Suprapubic skin (tissue), 4 donors: ENCODE results near the gene ASB18. TPM values are rescaled to one million over a fixed set of nuclear protein-coding genes. Genes with fewer than 3 reads are reported as not detected.

Experiments
- DNase-seq, 2 donors: peaks; one replicate each; pipeline ENCODE4 v3.0.0-alpha.2; 2019; ENCODE audit warnings: low spot score in 2 of 2
- H3K27ac ChIP-seq: fragments of 200-600 bp; sonication (generic); one replicate; pipeline ENCODE4 v1.5.1; 2019
- H3K27me3 ChIP-seq: fragments of 200-600 bp; sonication (generic); one replicate; pipeline ENCODE4 v1.5.1; 2019
- H3K36me3 ChIP-seq: fragments of 200-600 bp; sonication (generic); one replicate; pipeline ENCODE4 v1.5.1; 2019
- H3K4me1 ChIP-seq: fragments of 200-600 bp; sonication (generic); one replicate; pipeline ENCODE4 v1.5.1; 2019
- H3K4me3 ChIP-seq: fragments of 200-600 bp; sonication (generic); one replicate; pipeline ENCODE4 v1.5.1; 2019; ENCODE audit warnings: mild to moderate bottlenecking
- H3K9me3 ChIP-seq: fragments of 200-600 bp; sonication (generic); one replicate; pipeline ENCODE4 v1.5.1; 2019
- EP300 ChIP-seq: sonication (generic); formaldehyde crosslinking; IDR thresholded peaks from one replicate; pipeline ENCODE4 v1.6.1; 2017; ENCODE audit warnings: antibody characterized with exemption
- POLR2A ChIP-seq, 2 donors: fragments of 450-650 bp; IDR thresholded peaks; one replicate each; pipeline ENCODE4 v1.6.1; 2017; ENCODE audit warnings: antibody characterized with exemption in 2 of 2, mild to moderate bottlenecking in 2 of 2, moderate library complexity in 2 of 2
- POLR2AphosphoS5 ChIP-seq, 3 donors: sonication (generic); formaldehyde crosslinking; IDR thresholded peaks; one replicate each; pipeline ENCODE4 v1.6.1; 2017; ENCODE audit warnings: antibody characterized with exemption in 3 of 3
- WGBS: methylation state at CpG from one replicate; pipeline ENCODE4 v1.1.5; 2018; 5-methylcytosine and 5-hydroxymethylcytosine counted together
- total RNA-seq, 4 donors: library from RNA; depleted of rRNA; stranded (reverse); fragments of >200 nt; gene quantifications; one replicate each; pipeline ENCODE4 v1.1.0, GENCODE V29; 2016
- TF ChIP-seq, protein P1 (sequence below), 2 donors: fragments of 200-600 bp in 1 of 2; fragments of 450-650 bp in 1 of 2; sonication (generic) in 1 of 2; IDR thresholded peaks; one replicate each; pipeline ENCODE4 v1.5.1; 2016 to 2019; ENCODE audit warnings: antibody characterized with exemption in 2 of 2, mild to moderate bottlenecking in 1 of 2, moderate library complexity in 1 of 2

Gene ASB18
- total RNA-seq, 4 donors from 2014 or later: 0.13 TPM; not detected in 3

DNA sequence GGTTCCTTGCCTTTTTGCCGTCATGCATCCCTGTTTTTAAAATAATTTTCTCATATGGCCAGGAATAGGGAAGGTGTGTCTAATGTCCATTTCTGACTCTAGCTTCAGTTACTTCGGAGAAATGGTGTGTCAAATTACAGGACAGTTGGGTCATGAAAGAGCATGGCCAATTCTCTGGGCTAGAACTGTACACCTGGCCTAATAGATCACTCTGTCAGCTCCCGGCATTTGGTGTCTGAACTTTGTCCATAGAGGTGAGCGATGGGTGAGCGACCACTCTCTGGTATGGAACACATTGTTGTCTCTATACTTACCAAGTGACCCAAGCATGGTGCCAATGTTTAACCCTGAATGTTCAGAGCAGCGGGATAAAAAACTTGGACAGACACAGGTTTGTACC is 38.3 kb upstream of the ASB18 start:
- H3K9me3 ChIP-seq: no peaks in the 10 kb centered on the region
- no peak for DNase-seq
- no peak overlapping the region for H3K4me3 ChIP-seq
- no peaks in the 10 kb centered on the region for H3K27me3 ChIP-seq
- TF ChIP-seq, protein P1, sequence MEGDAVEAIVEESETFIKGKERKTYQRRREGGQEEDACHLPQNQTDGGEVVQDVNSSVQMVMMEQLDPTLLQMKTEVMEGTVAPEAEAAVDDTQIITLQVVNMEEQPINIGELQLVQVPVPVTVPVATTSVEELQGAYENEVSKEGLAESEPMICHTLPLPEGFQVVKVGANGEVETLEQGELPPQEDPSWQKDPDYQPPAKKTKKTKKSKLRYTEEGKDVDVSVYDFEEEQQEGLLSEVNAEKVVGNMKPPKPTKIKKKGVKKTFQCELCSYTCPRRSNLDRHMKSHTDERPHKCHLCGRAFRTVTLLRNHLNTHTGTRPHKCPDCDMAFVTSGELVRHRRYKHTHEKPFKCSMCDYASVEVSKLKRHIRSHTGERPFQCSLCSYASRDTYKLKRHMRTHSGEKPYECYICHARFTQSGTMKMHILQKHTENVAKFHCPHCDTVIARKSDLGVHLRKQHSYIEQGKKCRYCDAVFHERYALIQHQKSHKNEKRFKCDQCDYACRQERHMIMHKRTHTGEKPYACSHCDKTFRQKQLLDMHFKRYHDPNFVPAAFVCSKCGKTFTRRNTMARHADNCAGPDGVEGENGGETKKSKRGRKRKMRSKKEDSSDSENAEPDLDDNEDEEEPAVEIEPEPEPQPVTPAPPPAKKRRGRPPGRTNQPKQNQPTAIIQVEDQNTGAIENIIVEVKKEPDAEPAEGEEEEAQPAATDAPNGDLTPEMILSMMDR (IDR thresholded peaks at IDR 0.05): no peak
- no peak for TF ChIP-seq POLR2A (IDR thresholded peaks at IDR 0.05)
- TF ChIP-seq POLR2AphosphoS5 (IDR thresholded peaks at IDR 0.05): no peak
- TF ChIP-seq EP300: no peak
- H3K36me3 ChIP-seq: no peaks in the 10 kb centered on the region
- H3K4me1 ChIP-seq: no peaks in the 10 kb centered on the region
- WGBS: 85% methylated on average over 6 of the region's 6 CpGs
- no peak overlapping the region for H3K27ac ChIP-seq

DNA sequence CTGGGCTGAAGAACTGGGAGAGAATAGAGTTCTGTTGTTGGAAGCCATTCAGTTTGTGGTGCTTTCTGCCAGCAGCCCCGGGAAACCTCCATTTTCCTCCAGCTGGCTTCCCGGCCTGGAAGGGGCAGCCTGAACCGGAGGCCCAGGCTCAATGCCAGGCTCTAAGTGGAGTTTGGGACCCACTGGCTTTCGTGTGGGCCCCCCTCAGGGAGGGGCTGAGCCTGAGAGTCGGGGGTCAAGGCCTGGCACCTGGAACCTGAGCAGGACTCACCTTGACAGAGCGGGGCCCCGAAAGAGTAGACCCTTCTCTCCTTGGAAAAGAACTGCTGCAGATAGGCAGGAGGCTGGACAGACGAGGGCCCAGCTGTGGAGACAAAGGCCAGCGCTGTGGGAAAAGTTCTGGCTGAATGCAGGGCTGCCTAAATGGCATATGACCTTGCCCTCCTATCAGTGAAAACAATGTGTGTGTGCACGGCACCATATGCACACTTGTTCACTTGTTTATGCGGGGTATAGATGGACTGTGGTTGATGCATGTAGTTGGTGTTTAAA is 34.8 kb upstream of the ASB18 start:
- no peak overlapping the region for H3K27ac ChIP-seq
- TF ChIP-seq POLR2A (IDR thresholded peaks at IDR 0.05) (no peak), EP300 (no peak), POLR2AphosphoS5 (IDR thresholded peaks at IDR 0.05) (no peak)
- TF ChIP-seq, protein P1 (IDR thresholded peaks at IDR 0.05): no peak
- H3K36me3 ChIP-seq: no peaks in the 10 kb centered on the region
- H3K27me3 ChIP-seq: no peaks in the 10 kb centered on the region
- DNase-seq: no peak
- H3K4me1 ChIP-seq: no peaks in the 10 kb centered on the region
- no peaks in the 10 kb centered on the region for H3K9me3 ChIP-seq
- WGBS: 87% methylated on average over 6 of the region's 11 CpGs
- H3K4me3 ChIP-seq: no peak overlapping the region

DNA sequence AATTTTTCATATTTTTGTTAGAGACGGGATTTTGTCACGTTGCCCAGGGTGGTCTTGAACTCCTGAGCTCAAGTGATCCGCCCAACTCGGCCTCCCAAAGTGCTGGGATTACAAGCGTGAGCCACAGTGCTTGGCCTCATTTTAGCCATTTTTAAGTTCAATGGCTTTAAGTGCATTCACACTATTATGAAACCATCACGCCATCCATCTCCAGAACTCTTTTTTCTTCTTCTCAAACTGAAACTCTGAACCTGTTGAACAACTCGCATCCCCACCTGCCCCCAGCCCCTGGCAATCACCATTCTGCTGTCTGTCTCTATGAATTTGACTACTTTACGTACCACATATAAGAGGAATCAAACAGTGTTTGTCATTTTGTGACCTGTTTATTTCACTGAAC is 31.3 kb upstream of the ASB18 start:
- DNase-seq: no peak
- Histone ChIP-seq H3K4me1 (no peaks in the 10 kb centered on the region), H3K27ac (no peak overlapping the region), H3K4me3 (no peak overlapping the region), H3K36me3 (no peaks in the 10 kb centered on the region), H3K27me3 (peaks cover 15% of the 10 kb centered on the region), H3K9me3 (no peaks in the 10 kb centered on the region)
- WGBS: 79% methylated on average over 8 of the region's 8 CpGs
- TF ChIP-seq POLR2A (IDR thresholded peaks at IDR 0.05) (no peak), POLR2AphosphoS5 (IDR thresholded peaks at IDR 0.05) (no peak), EP300 (no peak)
- TF ChIP-seq, protein P1 (IDR thresholded peaks at IDR 0.05): no peak

DNA sequence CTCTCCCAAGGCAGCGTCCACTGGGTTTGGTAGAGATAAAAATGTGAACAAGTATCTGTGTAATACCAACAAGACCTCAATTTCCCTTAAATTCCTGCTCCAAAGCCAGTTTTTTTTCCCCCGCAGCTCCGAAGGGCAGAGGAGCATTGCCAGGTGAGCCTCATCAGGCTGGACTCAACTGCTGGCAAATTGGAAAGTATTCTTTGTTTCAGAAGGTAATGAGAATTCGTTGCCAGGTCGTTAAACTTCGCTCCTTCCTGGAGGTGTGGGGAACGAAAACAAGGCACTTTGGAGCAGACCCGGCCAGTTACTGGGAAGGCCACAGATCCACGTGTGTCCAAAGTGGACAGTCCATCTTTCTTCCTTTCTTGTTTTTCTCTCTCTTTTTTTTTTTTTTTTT is 30.4 kb upstream of the ASB18 start:
- H3K4me1 ChIP-seq: no peaks in the 10 kb centered on the region
- TF ChIP-seq POLR2A (IDR thresholded peaks at IDR 0.05): no peak
- 76% methylated on average over 9 of the region's 9 CpGs for WGBS
- DNase-seq: no peak
- no peaks in the 10 kb centered on the region for H3K36me3 ChIP-seq
- H3K27ac ChIP-seq: no peak overlapping the region
- no peaks in the 10 kb centered on the region for H3K9me3 ChIP-seq
- H3K27me3 ChIP-seq: peaks cover 23% of the 10 kb centered on the region
- H3K4me3 ChIP-seq: no peak overlapping the region

DNA sequence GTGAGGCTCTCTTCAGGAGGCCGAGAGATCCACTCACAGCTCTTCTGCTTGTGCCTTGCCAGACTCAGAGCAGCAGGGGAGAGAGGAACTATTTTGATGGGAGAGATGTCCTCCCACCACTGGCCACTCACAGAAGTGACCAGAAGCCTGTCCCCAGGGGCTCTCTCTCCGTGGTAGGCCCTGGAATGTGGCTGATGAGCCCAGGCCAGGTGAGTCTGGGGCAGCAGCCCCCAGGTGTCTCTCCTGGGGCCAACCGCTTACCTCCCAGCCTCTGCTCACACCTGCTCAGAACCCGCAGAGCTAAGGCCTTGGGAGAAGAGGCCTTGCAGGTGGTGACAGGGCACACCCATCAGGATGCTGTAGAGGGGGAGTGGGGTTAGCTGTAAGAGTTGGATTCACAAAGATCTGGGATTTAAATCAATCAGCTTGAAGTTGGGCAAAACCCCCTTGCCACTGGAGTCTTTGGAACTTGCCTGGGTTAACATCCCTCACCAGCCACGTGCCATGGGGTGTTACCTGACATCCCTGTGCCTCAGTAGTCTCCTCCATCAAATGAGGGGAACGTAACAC is 29.1 kb upstream of the ASB18 start:
- WGBS: 89% methylated on average over 4 of the region's 6 CpGs
- Histone ChIP-seq H3K27me3 (peaks cover 30% of the 10 kb centered on the region), H3K4me3 (no peak overlapping the region), H3K27ac (no peak overlapping the region), H3K9me3 (no peaks in the 10 kb centered on the region), H3K36me3 (no peaks in the 10 kb centered on the region), H3K4me1 (no peaks in the 10 kb centered on the region)
- no peak for DNase-seq
- TF ChIP-seq POLR2AphosphoS5 (IDR thresholded peaks at IDR 0.05): no peak
- TF ChIP-seq, protein P1 (IDR thresholded peaks at IDR 0.05): no peak
- no peak for TF ChIP-seq POLR2A (IDR thresholded peaks at IDR 0.05)
- TF ChIP-seq EP300: no peak

DNA sequence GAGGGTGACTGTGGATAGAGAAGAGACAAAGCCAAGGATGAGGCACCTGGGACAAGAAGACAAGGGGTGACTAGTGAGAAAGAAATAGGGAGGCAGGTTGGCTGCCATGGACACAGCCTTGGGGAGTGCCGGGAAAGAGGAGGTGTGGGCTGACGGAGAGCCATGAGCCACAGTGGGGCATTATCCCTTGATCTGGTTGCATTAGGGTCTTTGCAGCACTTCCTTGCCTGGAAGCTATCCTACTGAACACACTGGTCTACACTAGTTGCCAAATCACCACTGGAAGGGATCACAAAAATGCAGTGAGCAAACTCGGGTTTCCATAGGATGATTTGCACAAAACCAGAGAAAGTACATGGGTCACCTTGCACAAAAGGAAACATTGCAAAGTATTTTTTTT is 27.7 kb upstream of the ASB18 start:
- Histone ChIP-seq H3K9me3 (no peaks in the 10 kb centered on the region), H3K4me3 (no peak overlapping the region), H3K27me3 (peaks cover 34% of the 10 kb centered on the region), H3K27ac (no peak overlapping the region), H3K36me3 (no peaks in the 10 kb centered on the region), H3K4me1 (no peaks in the 10 kb centered on the region)
- no peak for DNase-seq
- WGBS: 88% methylated on average over 3 of the region's 3 CpGs
- TF ChIP-seq EP300: no peak
- TF ChIP-seq, protein P1 (IDR thresholded peaks at IDR 0.05): no peak
- TF ChIP-seq POLR2A (IDR thresholded peaks at IDR 0.05): no peak
- no peak for TF ChIP-seq POLR2AphosphoS5 (IDR thresholded peaks at IDR 0.05)
